Gastrocnemius medialis (tissue), 4 donors: ENCODE results near the gene BBS9.

Experiments
- CTCF ChIP-seq, 5 experiments: fragments of 450-650 bp in 3 of 5; fragments of 200-600 bp in 2 of 5; sonication (generic) in 2 of 5; IDR thresholded peaks in 4 of 5; conservative IDR thresholded peaks in 1 of 5; 1 replicate in 4 of 5; 2 replicates in 1 of 5; pipeline ENCODE4 v1.5.1; 2016 to 2019; ENCODE audit warnings: antibody characterized with exemption in 5 of 5, mild to moderate bottlenecking in 3 of 5, moderate library complexity in 3 of 5
- POLR2A ChIP-seq, 2 donors: fragments of 450-650 bp; IDR thresholded peaks; one replicate each; pipeline ENCODE4 v1.6.1; 2017; ENCODE audit warnings: antibody characterized with exemption in 2 of 2, mild to moderate bottlenecking in 2 of 2, moderate library complexity in 2 of 2

- TF ChIP-seq POLR2A (IDR thresholded peaks at IDR 0.05) (no peak), CTCF (IDR thresholded peaks at IDR 0.05 in 4 of 5, conservative IDR thresholded peaks at IDR 0.05 in 1 of 5) (no peak)
Observed at GRCh38 chr7:33152087-33152486, 22.7 kb downstream of the BBS9 start.
